Fibroblast of the conjunctiva (primary cell): Measurements from ENCODE around the gene RHOT1.

ENCODE experiments used
- DNase-seq: peaks from one replicate; pipeline ENCODE4 v3.0.0-alpha.2; 2010; ENCODE audit warnings: low read depth

Gene RHOT1

DNA sequence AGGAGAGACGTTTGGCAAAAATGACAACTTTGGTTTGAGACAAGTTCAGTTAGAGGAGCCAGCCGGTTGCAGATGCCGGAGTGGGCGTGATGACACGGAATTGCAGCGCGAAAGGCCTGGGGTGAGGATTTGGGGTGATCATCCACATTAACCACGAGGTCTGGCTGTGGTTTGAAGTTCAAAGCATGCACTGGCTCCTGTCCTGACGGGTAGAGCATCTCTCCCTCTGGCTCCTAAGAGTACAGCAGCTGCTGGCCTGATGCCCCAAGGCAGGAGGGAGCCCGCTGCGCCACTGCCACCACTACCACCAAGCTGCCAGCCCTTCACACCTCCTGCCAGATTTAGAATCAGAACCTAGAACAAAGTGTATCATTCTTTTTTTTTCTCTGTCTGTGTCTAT, 127.1 kb downstream of the RHOT1 start:
- DNase-seq, result no peak

DNA sequence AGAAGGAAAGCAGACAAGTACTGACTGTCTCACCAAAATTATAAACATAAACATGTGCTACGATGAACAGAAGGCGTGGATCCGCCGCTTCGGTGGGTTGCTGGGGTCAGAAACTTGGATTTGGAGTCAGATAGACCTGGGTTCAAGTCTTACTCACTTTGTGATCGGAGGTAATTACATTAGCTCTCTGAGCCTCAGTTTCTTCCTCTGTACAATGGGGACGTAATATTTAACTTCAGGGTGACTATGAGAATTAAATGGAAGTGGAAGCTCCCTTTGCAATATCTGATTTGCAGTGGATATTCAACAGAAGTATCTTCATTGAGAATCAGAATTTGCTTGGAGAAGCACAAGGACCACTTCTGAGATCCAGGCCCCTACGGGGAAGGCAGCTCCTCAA, 129.5 kb downstream of the RHOT1 start:
- no peak for DNase-seq

DNA sequence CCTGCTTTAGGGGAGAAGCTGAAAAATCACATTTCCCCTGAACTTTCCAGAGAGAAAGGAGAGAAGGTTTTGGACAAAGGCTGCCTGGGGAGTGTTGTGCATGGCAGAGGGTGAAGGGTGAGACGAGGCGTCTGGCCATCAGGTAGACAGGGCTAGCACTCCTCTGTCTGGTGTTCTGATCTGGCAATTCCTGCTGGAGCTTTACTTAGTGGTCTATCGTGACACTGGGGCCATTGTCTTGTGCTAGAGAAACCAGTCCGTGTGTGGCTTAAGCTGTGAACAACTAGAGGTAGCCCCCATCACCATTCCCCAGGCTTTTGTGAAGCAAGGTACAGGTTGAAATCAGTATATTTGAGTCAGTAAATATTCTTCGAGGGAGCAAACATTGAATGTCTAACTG, 131.8 kb downstream of the RHOT1 start:
- DNase-seq, result no peak

DNA sequence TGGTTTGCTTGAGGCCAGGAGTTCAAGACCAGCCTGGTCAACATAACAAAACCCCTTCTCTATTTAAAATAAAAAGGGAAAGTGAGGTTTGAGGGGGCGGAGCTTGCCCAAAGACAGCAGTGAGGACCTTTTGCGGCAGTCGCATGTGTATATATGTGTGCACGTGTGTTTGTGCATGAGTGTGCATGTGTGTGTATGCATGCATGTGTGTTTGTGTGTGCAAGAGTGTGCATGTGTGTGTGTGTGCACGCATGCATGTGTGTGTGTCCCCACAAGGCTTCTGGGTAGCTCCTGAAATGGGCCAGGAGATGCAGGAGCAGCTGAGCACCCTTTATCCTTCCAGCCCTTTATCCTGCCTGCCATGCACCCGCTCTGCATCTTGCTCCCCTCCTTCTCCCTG, 132.3 kb downstream of the RHOT1 start:
- DNase-seq, result no peak
